ENCODE measurements around the gene CSNK1D. TPM values are rescaled to one million over a fixed set of nuclear protein-coding genes. Genes with fewer than 3 reads are reported as not detected.

Gene CSNK1D
- total RNA-seq, 1 donor from 2014 or later = 118 TPM

- no peak for TF ChIP-seq CTCF (IDR thresholded peaks at IDR 0.05)
Observed at GRCh38 chr17:82226146-82226808, 47.2 kb downstream of the CSNK1D start.

DNA sequence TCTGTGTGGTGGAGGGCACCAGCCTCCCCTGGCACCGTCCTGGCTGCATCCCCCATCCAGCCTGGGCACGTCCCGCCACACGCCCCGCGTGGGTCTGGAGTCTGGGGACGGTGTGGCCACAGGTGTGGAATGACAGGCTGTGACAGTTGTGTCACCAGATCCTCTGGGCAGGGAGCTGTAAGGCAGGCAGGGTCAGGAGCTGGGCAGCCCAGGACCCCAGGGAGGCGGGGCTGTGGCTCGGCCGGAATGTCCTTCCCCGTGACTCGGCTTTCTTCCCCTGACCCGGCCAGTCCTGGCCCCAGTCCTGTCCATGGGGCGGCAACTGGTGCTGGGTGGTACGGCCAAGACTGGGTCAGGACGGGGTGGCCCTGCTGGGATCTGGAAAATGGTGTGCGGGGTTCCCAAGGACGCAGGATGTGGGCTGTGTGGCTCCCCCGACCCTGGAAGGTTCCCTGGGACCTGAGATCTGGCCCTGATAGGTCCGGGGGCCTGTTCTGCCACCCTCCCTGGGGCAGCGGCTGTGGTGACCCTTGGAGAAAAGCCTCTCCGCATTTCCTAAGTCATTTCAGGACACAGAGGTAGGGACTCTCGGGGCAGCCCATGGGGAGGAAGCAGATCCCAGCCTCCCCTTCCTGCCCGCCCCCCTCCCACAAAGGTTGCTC, 48.0 kb downstream of the CSNK1D start:
- Mint-ChIP-seq H3K4me3 (ENCODE audit: unreplicated experiment) (no peak overlapping the region), H3K27ac (ENCODE audit: unreplicated experiment) (no peak overlapping the region)

More at GRCh38 chr17:82226146-82226808, 47.2 kb downstream of the CSNK1D start:
- H3K4me3 Mint-ChIP-seq (ENCODE audit: unreplicated experiment) = no peak overlapping the region
- no peak overlapping the region for H3K27ac Mint-ChIP-seq (ENCODE audit: unreplicated experiment)
- H3K4me1 Mint-ChIP-seq (ENCODE audit: unreplicated experiment) = peaks cover 8% of the 10 kb centered on the region
- no peaks in the 10 kb centered on the region for H3K9me3 Mint-ChIP-seq (ENCODE audit: unreplicated experiment)
- H3K36me3 Mint-ChIP-seq (ENCODE audit: unreplicated experiment) = no peaks in the 10 kb centered on the region
- DNase-seq (ENCODE audit: extremely low spot score, unreplicated experiment) = no peak
- no peaks in the 10 kb centered on the region for H3K27me3 Mint-ChIP-seq (ENCODE audit: unreplicated experiment)

GRCh38 chr17:82224666-82225065, 48.8 kb downstream of the CSNK1D start:
- no peaks in the 10 kb centered on the region for H3K9me3 Mint-ChIP-seq (ENCODE audit: unreplicated experiment)

More for the DNA sequence above, 48.0 kb downstream of the CSNK1D start:
- no peak for TF ChIP-seq CTCF (IDR thresholded peaks at IDR 0.05)
- Mint-ChIP-seq H3K9me3 (ENCODE audit: unreplicated experiment) (no peaks in the 10 kb centered on the region), H3K27me3 (ENCODE audit: unreplicated experiment) (no peaks in the 10 kb centered on the region), H3K36me3 (ENCODE audit: unreplicated experiment) (no peaks in the 10 kb centered on the region), H3K4me1 (ENCODE audit: unreplicated experiment) (peaks cover 9% of the 10 kb centered on the region)
- no peak for DNase-seq (ENCODE audit: extremely low spot score, unreplicated experiment)

DNA sequence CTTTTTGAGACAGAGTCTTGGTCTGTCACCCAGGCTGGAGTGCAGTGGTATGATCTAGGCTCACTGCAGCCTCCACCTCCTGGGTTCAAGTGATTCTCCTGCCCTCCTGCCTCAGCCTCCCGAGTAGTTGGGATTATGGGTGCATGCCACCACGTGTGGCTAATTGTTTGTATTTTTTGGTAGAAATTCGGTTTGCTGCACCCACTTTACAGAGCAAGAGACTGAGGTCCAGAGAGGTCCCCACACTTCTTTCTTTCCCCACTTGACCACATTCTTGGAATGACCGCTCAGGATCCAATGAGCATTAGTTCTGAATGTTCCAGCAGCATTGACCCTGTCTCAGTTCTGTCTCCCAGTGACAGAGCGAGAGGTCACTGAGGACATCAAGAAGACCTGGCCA, 50.0 kb downstream of the CSNK1D start:
- Mint-ChIP-seq H3K4me3 (ENCODE audit: unreplicated experiment) (no peak overlapping the region), H3K27ac (ENCODE audit: unreplicated experiment) (no peak overlapping the region), H3K36me3 (ENCODE audit: unreplicated experiment) (no peaks in the 10 kb centered on the region), H3K27me3 (ENCODE audit: unreplicated experiment) (no peaks in the 10 kb centered on the region), H3K4me1 (ENCODE audit: unreplicated experiment) (peaks cover 6% of the 10 kb centered on the region), H3K9me3 (ENCODE audit: unreplicated experiment) (no peaks in the 10 kb centered on the region)
- DNase-seq (ENCODE audit: extremely low spot score, unreplicated experiment) = no peak
- TF ChIP-seq CTCF (IDR thresholded peaks at IDR 0.05) = no peak

More at GRCh38 chr17:82224666-82225065, 48.8 kb downstream of the CSNK1D start:
- H3K27ac Mint-ChIP-seq (ENCODE audit: unreplicated experiment) = no peak overlapping the region
- H3K4me1 Mint-ChIP-seq (ENCODE audit: unreplicated experiment) = peaks cover 6% of the 10 kb centered on the region
- TF ChIP-seq CTCF (IDR thresholded peaks at IDR 0.05) = no peak
- H3K36me3 Mint-ChIP-seq (ENCODE audit: unreplicated experiment) = no peaks in the 10 kb centered on the region
- H3K4me3 Mint-ChIP-seq (ENCODE audit: unreplicated experiment) = no peak overlapping the region
- no peaks in the 10 kb centered on the region for H3K27me3 Mint-ChIP-seq (ENCODE audit: unreplicated experiment)
- no peak for DNase-seq (ENCODE audit: extremely low spot score, unreplicated experiment)

DNA sequence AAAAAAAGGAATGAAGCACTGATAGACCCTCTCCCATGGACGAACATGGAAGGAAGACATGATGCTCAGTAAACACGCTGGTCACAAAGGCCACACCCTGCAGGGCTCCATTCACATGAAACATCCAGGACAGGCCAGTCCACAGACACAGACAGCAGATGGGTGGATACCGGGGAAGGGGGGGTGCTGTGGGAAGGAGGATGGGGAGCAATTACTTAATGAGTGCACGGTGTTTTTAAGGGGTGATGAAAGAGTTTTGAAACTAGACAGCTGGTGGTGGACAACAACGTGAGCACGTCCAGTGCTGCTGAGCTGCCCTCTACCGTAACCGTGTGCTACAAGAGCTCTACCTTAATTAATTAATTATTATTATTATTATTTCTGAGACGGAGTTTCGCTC, 50.7 kb downstream of the CSNK1D start:
- H3K27me3 Mint-ChIP-seq (ENCODE audit: unreplicated experiment) = no peaks in the 10 kb centered on the region
- no peaks in the 10 kb centered on the region for H3K36me3 Mint-ChIP-seq (ENCODE audit: unreplicated experiment)
- no peak for DNase-seq (ENCODE audit: extremely low spot score, unreplicated experiment)

More for the DNA sequence above, 50.7 kb downstream of the CSNK1D start:
- peaks cover 11% of the 10 kb centered on the region for H3K4me1 Mint-ChIP-seq (ENCODE audit: unreplicated experiment)
- no peaks in the 10 kb centered on the region for H3K9me3 Mint-ChIP-seq (ENCODE audit: unreplicated experiment)
- H3K27ac Mint-ChIP-seq (ENCODE audit: unreplicated experiment) = no peak overlapping the region
- no peak for TF ChIP-seq CTCF (IDR thresholded peaks at IDR 0.05)
- H3K4me3 Mint-ChIP-seq (ENCODE audit: unreplicated experiment) = no peak overlapping the region
